GM19099 (cell line): Measurements from ENCODE around the gene PDZK1IP1.

ENCODE experiments used
- POLR2A ChIP-seq: IDR thresholded peaks from 3 replicates; pipeline ENCODE4 v1.6.1; 2011; ENCODE audit warnings: low read depth; ENCODE audit not compliant: insufficient read length; ENCODE audit errors: extremely low read depth

PDZK1IP1 gene

GRCh38 chr1:47147047-47147785 is 42.6 kb downstream of the PDZK1IP1 start:
- TF ChIP-seq POLR2A, result no peak

- no peak for TF ChIP-seq POLR2A
Measured at GRCh38 chr1:47137925-47138615, 51.8 kb downstream of the PDZK1IP1 start.

DNA sequence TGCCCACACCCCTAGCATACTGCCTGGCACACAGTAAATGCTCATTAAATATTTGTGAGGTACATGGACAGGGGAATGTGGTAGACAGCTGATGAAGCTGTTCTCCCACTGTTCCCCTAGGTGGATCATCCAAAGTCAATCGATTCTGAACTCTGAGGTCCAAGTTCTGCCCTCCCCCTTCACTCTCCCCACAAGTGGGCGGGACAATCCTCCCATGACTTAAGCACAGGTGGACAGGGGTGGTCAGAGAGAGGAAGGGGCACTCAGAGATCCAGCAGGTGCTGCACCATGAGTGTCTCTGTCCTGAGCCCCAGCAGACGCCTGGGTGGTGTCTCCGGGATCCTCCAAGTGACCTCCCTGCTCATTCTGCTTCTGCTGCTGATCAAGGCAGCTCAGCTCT is 52.6 kb downstream of the PDZK1IP1 start, which contains the start of gene CYP4A22:
Gene CYP4A22, plus strand, starts transcription at position 244 of the 400 bp plus-strand sequence. Its CDS starts 45 bp downstream, at position 289.
- no peak for TF ChIP-seq POLR2A
